ENCODE measurements around the gene NFIX. TPM values are rescaled to one million over a fixed set of nuclear protein-coding genes. Genes with fewer than 3 reads are reported as not detected.

The NFIX gene
- total and polyA plus RNA-seq, 2 donors from 2014 or later, result 4.3 to 65.0 TPM

DNA sequence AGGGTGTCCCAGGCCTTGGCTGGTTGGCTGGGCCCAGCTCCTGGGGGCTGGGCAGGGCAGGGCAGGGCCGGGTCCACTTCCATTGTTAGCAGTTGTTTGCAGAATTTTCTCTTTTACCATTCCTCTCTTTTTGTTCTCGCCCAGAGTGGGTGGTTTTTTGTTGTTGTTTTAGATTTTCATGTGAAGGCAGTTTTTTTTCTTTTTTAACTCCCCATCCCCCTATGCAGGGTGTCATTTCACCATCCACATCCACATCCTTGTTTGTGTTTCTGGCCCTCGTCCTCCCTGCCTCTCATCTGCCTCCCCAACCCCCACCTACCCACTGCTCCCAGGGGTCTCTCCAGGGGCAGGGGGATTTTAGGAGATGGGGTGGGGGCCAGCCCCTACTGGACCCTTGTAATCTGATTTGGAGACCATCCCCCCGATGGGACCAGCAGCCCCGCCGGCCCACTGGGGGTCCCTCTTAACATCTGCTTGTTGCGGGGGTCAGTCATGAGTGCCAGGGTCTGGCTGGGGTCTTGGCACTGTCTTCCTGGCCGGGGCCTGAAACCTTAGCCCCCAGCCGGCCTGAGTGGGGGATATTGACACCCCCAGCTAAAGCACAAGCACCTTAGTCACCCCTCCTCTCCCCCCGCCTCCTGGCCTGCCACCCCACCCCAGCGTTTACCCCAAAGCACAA lies 144.5 kb downstream of the NFIX start:
- intact Hi-C loops (cut with DNase I), result no loop called here
- no peaks in the 10 kb centered on the region for H3K9me3 ChIP-seq (ENCODE audit: control insufficient read depth in 2 of 3, insufficient read depth in 1 of 3, low read length in 3 of 3)
- H3K4me1 ChIP-seq (ENCODE audit: control insufficient read depth in 2 of 3, insufficient read depth in 2 of 3, low read depth in 1 of 3, low read length in 3 of 3), result no peaks in the 10 kb centered on the region
- DNase-seq (no peak), FAIRE-seq (no peak)
- TF ChIP-seq, protein P1, sequence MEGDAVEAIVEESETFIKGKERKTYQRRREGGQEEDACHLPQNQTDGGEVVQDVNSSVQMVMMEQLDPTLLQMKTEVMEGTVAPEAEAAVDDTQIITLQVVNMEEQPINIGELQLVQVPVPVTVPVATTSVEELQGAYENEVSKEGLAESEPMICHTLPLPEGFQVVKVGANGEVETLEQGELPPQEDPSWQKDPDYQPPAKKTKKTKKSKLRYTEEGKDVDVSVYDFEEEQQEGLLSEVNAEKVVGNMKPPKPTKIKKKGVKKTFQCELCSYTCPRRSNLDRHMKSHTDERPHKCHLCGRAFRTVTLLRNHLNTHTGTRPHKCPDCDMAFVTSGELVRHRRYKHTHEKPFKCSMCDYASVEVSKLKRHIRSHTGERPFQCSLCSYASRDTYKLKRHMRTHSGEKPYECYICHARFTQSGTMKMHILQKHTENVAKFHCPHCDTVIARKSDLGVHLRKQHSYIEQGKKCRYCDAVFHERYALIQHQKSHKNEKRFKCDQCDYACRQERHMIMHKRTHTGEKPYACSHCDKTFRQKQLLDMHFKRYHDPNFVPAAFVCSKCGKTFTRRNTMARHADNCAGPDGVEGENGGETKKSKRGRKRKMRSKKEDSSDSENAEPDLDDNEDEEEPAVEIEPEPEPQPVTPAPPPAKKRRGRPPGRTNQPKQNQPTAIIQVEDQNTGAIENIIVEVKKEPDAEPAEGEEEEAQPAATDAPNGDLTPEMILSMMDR (IDR thresholded peaks at IDR 0.05; ENCODE audit: borderline replicate concordance, extremely low read depth, insufficient read depth), result no peak
- peaks cover 0 to 14% (median 8%) of the 10 kb centered on the region in 3 donors for H3K36me3 ChIP-seq (ENCODE audit: control insufficient read depth in 2 of 3, insufficient read depth in 3 of 3, low read length in 3 of 3)
- no peak overlapping the region for H3K4me3 ChIP-seq (ENCODE audit: low read length in 3 of 3)
- no peaks in the 10 kb centered on the region for H3K27me3 ChIP-seq (ENCODE audit: control insufficient read depth, insufficient read depth, low read length)
- no peak overlapping the region for H3K9ac ChIP-seq (ENCODE audit: low read length in 3 of 3)
- H3K27ac ChIP-seq (ENCODE audit: low read depth in 2 of 2, low read length in 2 of 2), result no peak overlapping the region

DNA sequence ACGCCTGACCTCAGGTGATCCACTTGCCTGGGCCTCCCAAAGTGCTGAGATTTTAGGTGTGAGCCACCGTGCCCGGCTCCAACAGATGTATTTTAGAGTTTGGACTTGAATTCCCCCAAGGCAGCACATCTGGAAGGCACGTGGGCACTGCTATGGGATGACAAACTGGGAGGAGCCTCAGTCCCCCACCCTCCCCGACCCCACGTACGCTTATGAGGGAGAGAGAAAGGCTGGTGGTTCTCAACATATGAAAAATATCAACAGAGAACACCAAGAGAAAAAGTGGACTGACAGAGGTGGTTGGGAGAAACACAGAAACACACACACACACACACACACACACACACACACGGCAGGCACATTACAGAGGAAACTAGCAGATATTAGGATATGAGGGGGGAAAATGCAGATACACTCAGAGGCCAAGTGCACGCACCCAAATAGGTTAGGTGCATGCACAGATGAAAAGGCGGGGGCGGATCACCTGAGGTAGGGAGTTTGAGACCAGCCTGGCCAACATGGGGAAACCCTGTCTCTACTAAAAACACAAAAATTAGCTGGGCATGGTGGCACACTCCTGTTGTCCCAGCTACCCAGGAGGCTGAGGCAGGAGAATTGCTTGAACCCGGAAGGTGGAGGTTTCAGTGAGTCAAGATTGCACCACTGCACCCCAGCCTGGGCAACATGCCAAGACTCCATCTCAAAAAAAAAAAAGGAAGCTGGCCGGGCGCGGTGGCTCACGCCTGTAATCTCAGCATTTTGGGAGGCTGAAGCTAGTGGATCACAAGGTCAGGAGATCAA lies 151.7 kb downstream of the NFIX start:
- intact Hi-C loops (cut with DNase I), result no loop called here
- FAIRE-seq (no peak), DNase-seq (no peak)
- H3K4me3 ChIP-seq (ENCODE audit: low read length in 3 of 3), result no peak overlapping the region
- no peaks in the 10 kb centered on the region for H3K9me3 ChIP-seq (ENCODE audit: control insufficient read depth in 2 of 3, insufficient read depth in 1 of 3, low read length in 3 of 3)
- peaks cover 0 to 2% (median 0%) of the 10 kb centered on the region in 3 donors for H3K36me3 ChIP-seq (ENCODE audit: control insufficient read depth in 2 of 3, insufficient read depth in 3 of 3, low read length in 3 of 3)
- TF ChIP-seq, protein P1 (IDR thresholded peaks at IDR 0.05; ENCODE audit: borderline replicate concordance, extremely low read depth, insufficient read depth), result no peak
- H3K27me3 ChIP-seq (ENCODE audit: control insufficient read depth, insufficient read depth, low read length), result no peaks in the 10 kb centered on the region
- H3K27ac ChIP-seq (ENCODE audit: low read depth in 2 of 2, low read length in 2 of 2), result no peak overlapping the region
- peaks cover 0 to 7% (median 0%) of the 10 kb centered on the region in 3 donors for H3K4me1 ChIP-seq (ENCODE audit: control insufficient read depth in 2 of 3, insufficient read depth in 2 of 3, low read depth in 1 of 3, low read length in 3 of 3)
- H3K9ac ChIP-seq (ENCODE audit: low read length in 3 of 3), result no peak overlapping the region

Other genes with a start within 250 kb of the NFIX start
- not detected for gene BEST2, start 243.7 kb upstream of the NFIX start, total RNA-seq
- gene BEST2, start 243.7 kb upstream of the NFIX start, polyA plus RNA-seq (ENCODE audit: insufficient read depth, low read depth, low replicate concordance), result not detected
- 58.1 TPM for gene HOOK2, start 219.9 kb upstream of the NFIX start, total RNA-seq
- 41.8 TPM for gene HOOK2, start 219.9 kb upstream of the NFIX start, polyA plus RNA-seq (ENCODE audit: insufficient read depth, low read depth, low replicate concordance)
- 128 TPM for gene JUNB, start 204.0 kb upstream of the NFIX start, total RNA-seq
- gene JUNB, start 204.0 kb upstream of the NFIX start, polyA plus RNA-seq (ENCODE audit: insufficient read depth, low read depth, low replicate concordance), result 142 TPM
- gene PRDX2, start 193.7 kb upstream of the NFIX start, total RNA-seq, result 171 TPM
- 664 TPM for gene PRDX2, start 193.7 kb upstream of the NFIX start, polyA plus RNA-seq (ENCODE audit: insufficient read depth, low read depth, low replicate concordance)
- 3.2 TPM for gene THSD8, start 193.4 kb upstream of the NFIX start, total RNA-seq
- 10.0 TPM for gene THSD8, start 193.4 kb upstream of the NFIX start, polyA plus RNA-seq (ENCODE audit: insufficient read depth, low read depth, low replicate concordance)
- 7.9 TPM for gene RNASEH2A, start 188.9 kb upstream of the NFIX start, total RNA-seq
- 1.3 TPM for gene RNASEH2A, start 188.9 kb upstream of the NFIX start, polyA plus RNA-seq (ENCODE audit: insufficient read depth, low read depth, low replicate concordance)
- not detected for gene RTBDN, start 160.9 kb upstream of the NFIX start, total RNA-seq
- not detected for gene RTBDN, start 160.9 kb upstream of the NFIX start, polyA plus RNA-seq (ENCODE audit: insufficient read depth, low read depth, low replicate concordance)
- gene MAST1, start 157.0 kb upstream of the NFIX start, total RNA-seq, result 0.35 TPM
- gene MAST1, start 157.0 kb upstream of the NFIX start, polyA plus RNA-seq (ENCODE audit: insufficient read depth, low read depth, low replicate concordance), result 0.39 TPM
- gene DNASE2, start 114.0 kb upstream of the NFIX start, total RNA-seq, result 34.7 TPM
- gene DNASE2, start 114.0 kb upstream of the NFIX start, polyA plus RNA-seq (ENCODE audit: insufficient read depth, low read depth, low replicate concordance), result 50.9 TPM
- not detected for gene KLF1, start 108.3 kb upstream of the NFIX start, total RNA-seq
- gene KLF1, start 108.3 kb upstream of the NFIX start, polyA plus RNA-seq (ENCODE audit: insufficient read depth, low read depth, low replicate concordance), result not detected
- 21.9 TPM for gene GCDH, start 104.3 kb upstream of the NFIX start, total RNA-seq
- gene GCDH, start 104.3 kb upstream of the NFIX start, polyA plus RNA-seq (ENCODE audit: insufficient read depth, low read depth, low replicate concordance), result 45.6 TPM
- gene SYCE2, start 76.2 kb upstream of the NFIX start, total RNA-seq, result not detected
- gene SYCE2, start 76.2 kb upstream of the NFIX start, polyA plus RNA-seq (ENCODE audit: insufficient read depth, low read depth, low replicate concordance), result not detected
- gene FARSA, start 61.8 kb upstream of the NFIX start, total RNA-seq, result 48.0 TPM
- 58.2 TPM for gene FARSA, start 61.8 kb upstream of the NFIX start, polyA plus RNA-seq (ENCODE audit: insufficient read depth, low read depth, low replicate concordance)
- gene CALR, start 56.9 kb upstream of the NFIX start, total RNA-seq, result 1,087 TPM
- gene CALR, start 56.9 kb upstream of the NFIX start, polyA plus RNA-seq (ENCODE audit: insufficient read depth, low read depth, low replicate concordance), result 1,037 TPM
- gene RAD23A, start 49.6 kb upstream of the NFIX start, total RNA-seq, result 79.2 TPM
- gene RAD23A, start 49.6 kb upstream of the NFIX start, polyA plus RNA-seq (ENCODE audit: insufficient read depth, low read depth, low replicate concordance), result 105 TPM
- 18.4 TPM for gene GADD45GIP1, start 38.3 kb upstream of the NFIX start, total RNA-seq
- gene GADD45GIP1, start 38.3 kb upstream of the NFIX start, polyA plus RNA-seq (ENCODE audit: insufficient read depth, low read depth, low replicate concordance), result 71.3 TPM
- gene DAND5, start 25.9 kb upstream of the NFIX start, total RNA-seq, result not detected
- gene DAND5, start 25.9 kb upstream of the NFIX start, polyA plus RNA-seq (ENCODE audit: insufficient read depth, low read depth, low replicate concordance), result not detected
- 13.8 TPM for gene LYL1, start 107.4 kb downstream of the NFIX start, total RNA-seq
- gene LYL1, start 107.4 kb downstream of the NFIX start, polyA plus RNA-seq (ENCODE audit: insufficient read depth, low read depth, low replicate concordance), result 8.5 TPM
- gene TRMT1, start 121.3 kb downstream of the NFIX start, total RNA-seq, result 40.0 TPM
- 22.7 TPM for gene TRMT1, start 121.3 kb downstream of the NFIX start, polyA plus RNA-seq (ENCODE audit: insufficient read depth, low read depth, low replicate concordance)
- 46.1 TPM for gene NACC1, start 122.8 kb downstream of the NFIX start, total RNA-seq
- gene NACC1, start 122.8 kb downstream of the NFIX start, polyA plus RNA-seq (ENCODE audit: insufficient read depth, low read depth, low replicate concordance), result 16.7 TPM
- gene STX10, start 154.9 kb downstream of the NFIX start, total RNA-seq, result 39.5 TPM
- gene STX10, start 154.9 kb downstream of the NFIX start, polyA plus RNA-seq (ENCODE audit: insufficient read depth, low read depth, low replicate concordance), result 52.9 TPM
- 73.9 TPM for gene IER2, start 154.9 kb downstream of the NFIX start, total RNA-seq
- gene IER2, start 154.9 kb downstream of the NFIX start, polyA plus RNA-seq (ENCODE audit: insufficient read depth, low read depth, low replicate concordance), result 96.7 TPM